Measurements from ENCODE around the gene LGALS1. TPM values are rescaled to one million over a fixed set of nuclear protein-coding genes. Genes with fewer than 3 reads are reported as not detected.

The LGALS1 gene
- total RNA-seq, 1 experiment from 2014 or later: 269 TPM

GRCh38 chr22:37636186-37636948, 39.1 kb upstream of the LGALS1 start:
- H3K27ac ChIP-seq (ENCODE audit: low read depth, low read length, poor library complexity, severe bottlenecking): no peak overlapping the region
- TF ChIP-seq EZH2 (IDR thresholded peaks at IDR 0.05; ENCODE audit: borderline replicate concordance, low read depth, low read length, poor library complexity, severe bottlenecking): no peak
- 0 out of 2 replicates have a peak, but pooled peaks have one; percentile 17 for TF ChIP-seq CTCF (conservative IDR thresholded peaks at IDR 0.05; ENCODE audit: low read depth, low read length)
- no peak overlapping the region for H3K4me3 ChIP-seq (ENCODE audit: low read depth, low read length, poor library complexity, severe bottlenecking)
- intact Hi-C loops (cut with micrococcal nuclease; ENCODE audit: unreplicated experiment): no loop called here
- H3K9me3 ChIP-seq (ENCODE audit: low read depth, low read length, poor library complexity, severe bottlenecking): no peaks in the 10 kb centered on the region
- H3K4me1 ChIP-seq (ENCODE audit: insufficient read depth, low read length, poor library complexity, severe bottlenecking): peaks cover 34% of the 10 kb centered on the region
- ChIA-PET CTCF (no interaction called here), POLR2A (ENCODE audit: low non-redundant PET) (interaction anchor here (1.1 kb wide), 1 partner anchor 22 kb away, joined by 3 read pairs; the partner anchor contains the start of gene PDXP)
- H3K36me3 ChIP-seq (ENCODE audit: insufficient read depth, low read length, poor library complexity, severe bottlenecking): no peaks in the 10 kb centered on the region
- peak; percentile 58 for DNase-seq (ENCODE audit: low spot score)
- H3K27me3 ChIP-seq (replicated peaks; ENCODE audit: insufficient read depth, low read depth, low read length, poor library complexity): no peaks in the 10 kb centered on the region
- no TSS peak for BruUV-seq (replicated peaks)

DNA sequence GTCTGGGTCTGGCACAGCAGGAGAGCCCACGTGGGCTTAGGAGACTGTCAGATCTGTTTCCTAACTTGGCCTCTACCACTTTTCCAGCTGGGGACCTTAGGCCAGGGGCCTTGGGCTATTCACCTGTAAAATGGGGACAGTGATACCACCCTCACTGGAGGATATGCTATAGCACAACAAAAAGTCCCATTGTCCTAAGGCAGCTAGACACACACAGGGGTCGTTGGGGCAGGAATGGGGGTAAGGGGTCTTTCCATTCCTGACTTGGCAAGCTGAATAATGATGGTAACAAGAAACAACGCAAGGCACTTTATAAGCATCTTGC, 38.5 kb upstream of the LGALS1 start:
- Histone ChIP-seq H3K27me3 (replicated peaks; ENCODE audit: insufficient read depth, low read depth, low read length, poor library complexity) (no peaks in the 10 kb centered on the region), H3K9me3 (ENCODE audit: low read depth, low read length, poor library complexity, severe bottlenecking) (no peaks in the 10 kb centered on the region), H3K4me3 (ENCODE audit: low read depth, low read length, poor library complexity, severe bottlenecking) (no peak overlapping the region), H3K27ac (ENCODE audit: low read depth, low read length, poor library complexity, severe bottlenecking) (no peak overlapping the region), H3K4me1 (ENCODE audit: insufficient read depth, low read length, poor library complexity, severe bottlenecking) (peaks cover 34% of the 10 kb centered on the region), H3K36me3 (ENCODE audit: insufficient read depth, low read length, poor library complexity, severe bottlenecking) (no peaks in the 10 kb centered on the region)
- DNase-seq (ENCODE audit: low spot score): no peak
- no TSS peak for BruUV-seq (replicated peaks)
- POLR2A ChIA-PET (ENCODE audit: low non-redundant PET): interaction anchor here (1.1 kb wide), 1 partner anchor 21 kb away, joined by 3 read pairs; the partner anchor contains the start of gene PDXP
- no peak for TF ChIP-seq CTCF (conservative IDR thresholded peaks at IDR 0.05; ENCODE audit: low read depth, low read length)
- no peak for TF ChIP-seq EZH2 (IDR thresholded peaks at IDR 0.05; ENCODE audit: borderline replicate concordance, low read depth, low read length, poor library complexity, severe bottlenecking)
- CTCF ChIA-PET: no interaction called here
- intact Hi-C loops (cut with micrococcal nuclease; ENCODE audit: unreplicated experiment): no loop called here

- no TSS peak for BruUV-seq (replicated peaks)
- intact Hi-C loops (cut with micrococcal nuclease; ENCODE audit: unreplicated experiment): no loop called here
- Histone ChIP-seq H3K9me3 (ENCODE audit: low read depth, low read length, poor library complexity, severe bottlenecking) (no peaks in the 10 kb centered on the region), H3K27me3 (replicated peaks; ENCODE audit: insufficient read depth, low read depth, low read length, poor library complexity) (no peaks in the 10 kb centered on the region), H3K4me1 (ENCODE audit: insufficient read depth, low read length, poor library complexity, severe bottlenecking) (peaks cover 30% of the 10 kb centered on the region), H3K36me3 (ENCODE audit: insufficient read depth, low read length, poor library complexity, severe bottlenecking) (no peaks in the 10 kb centered on the region), H3K27ac (ENCODE audit: low read depth, low read length, poor library complexity, severe bottlenecking) (no peak overlapping the region), H3K4me3 (ENCODE audit: low read depth, low read length, poor library complexity, severe bottlenecking) (peak overlapping the region; percentile 59)
- DNase-seq (ENCODE audit: low spot score): no peak
- ChIA-PET CTCF (no interaction called here), POLR2A (ENCODE audit: low non-redundant PET) (no interaction called here)
- no peak for TF ChIP-seq EZH2 (IDR thresholded peaks at IDR 0.05; ENCODE audit: borderline replicate concordance, low read depth, low read length, poor library complexity, severe bottlenecking)
- no peak for TF ChIP-seq CTCF (conservative IDR thresholded peaks at IDR 0.05; ENCODE audit: low read depth, low read length)
Observed at GRCh38 chr22:37638391-37639069, 36.9 kb upstream of the LGALS1 start.

Measured in A673 (cell line).